ENCODE data around the gene KCNMB1. TPM values are rescaled to one million over a fixed set of nuclear protein-coding genes. Genes with fewer than 3 reads are reported as not detected.
"Not testable (repeated sequence)": the region's sequence is repeated elsewhere in the genome, so short reads cannot be mapped to it uniquely, and the experiment has no call there.

The KCNMB1 gene
- total and polyA plus RNA-seq, 4 donors = 0.30 to 2.7 (median 1.2) TPM

DNA sequence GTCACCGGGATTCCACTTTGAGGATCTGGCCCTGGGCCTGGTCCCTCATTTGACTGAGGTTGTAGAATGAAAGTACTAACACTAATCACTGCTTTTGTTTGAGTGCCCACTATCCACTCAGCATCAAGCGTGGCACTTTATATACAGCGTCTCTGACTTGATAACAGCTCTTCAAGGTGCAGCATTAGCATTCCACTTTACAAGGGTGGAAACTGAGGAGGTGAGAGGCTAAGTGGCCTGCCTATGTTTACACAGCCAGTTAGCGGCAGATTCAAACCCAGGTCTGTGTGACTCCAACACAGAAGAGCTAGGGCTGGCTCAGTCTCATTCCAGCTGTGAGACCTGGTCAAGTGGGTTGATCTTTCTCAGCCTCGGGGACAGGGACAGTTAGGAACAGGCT, 5.9 kb downstream of the KCNMB1 start:
- 86% methylated on average over 4 of the region's 5 CpGs for WGBS (ENCODE audit: insufficient coverage)
- no peaks in the 10 kb centered on the region for H3K9me3 ChIP-seq (ENCODE audit: control insufficient read depth, insufficient read depth, low read length)
- H3K4me3 ChIP-seq (ENCODE audit: low read depth, low read length) = no peak overlapping the region
- peaks cover 11% of the 10 kb centered on the region for H3K4me1 ChIP-seq (ENCODE audit: control insufficient read depth, insufficient read depth, low read length)
- H3K27ac ChIP-seq (ENCODE audit: low read depth, low read length) = no peak overlapping the region
- H3K27me3 ChIP-seq (ENCODE audit: control insufficient read depth, insufficient read depth, low read length) = no peaks in the 10 kb centered on the region
- no peak for DNase-seq (ENCODE audit: low read depth in 4 of 6, low spot score in 6 of 6)
- H3K36me3 ChIP-seq (ENCODE audit: control insufficient read depth, insufficient read depth, low read length) = peaks cover 2% of the 10 kb centered on the region

DNA sequence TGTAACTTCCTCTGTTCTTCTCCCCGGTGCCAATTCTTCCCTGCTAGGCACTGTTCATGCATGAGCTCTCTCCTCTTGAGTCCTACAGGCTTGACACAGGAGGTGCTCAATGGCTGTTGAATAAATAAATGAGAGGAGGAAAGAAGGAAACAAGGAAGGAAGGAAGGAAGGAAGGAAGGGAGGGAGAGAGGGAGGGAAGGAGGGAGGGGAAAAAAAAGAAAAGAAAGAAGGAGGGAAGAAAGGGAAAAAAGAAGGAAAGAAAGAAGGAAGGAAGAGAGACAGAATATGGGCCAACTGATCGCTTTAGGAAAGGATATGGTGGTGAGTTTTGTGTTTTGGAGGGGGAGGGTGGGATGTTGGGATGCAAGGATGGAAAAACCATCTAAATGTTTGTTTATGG, 6.4 kb downstream of the KCNMB1 start:
- 95% methylated on average over 1 of the region's 2 CpGs for WGBS (ENCODE audit: insufficient coverage)
- Histone ChIP-seq H3K4me1 (ENCODE audit: control insufficient read depth, insufficient read depth, low read length) (peaks cover 8% of the 10 kb centered on the region), H3K27me3 (ENCODE audit: control insufficient read depth, insufficient read depth, low read length) (no peaks in the 10 kb centered on the region), H3K36me3 (ENCODE audit: control insufficient read depth, insufficient read depth, low read length) (peaks cover 2% of the 10 kb centered on the region), H3K9me3 (ENCODE audit: control insufficient read depth, insufficient read depth, low read length) (no peaks in the 10 kb centered on the region), H3K27ac (ENCODE audit: low read depth, low read length) (no peak overlapping the region), H3K4me3 (ENCODE audit: low read depth, low read length) (no peak overlapping the region)
- DNase-seq (ENCODE audit: low read depth in 4 of 6, low spot score in 6 of 6) = no peak

DNA sequence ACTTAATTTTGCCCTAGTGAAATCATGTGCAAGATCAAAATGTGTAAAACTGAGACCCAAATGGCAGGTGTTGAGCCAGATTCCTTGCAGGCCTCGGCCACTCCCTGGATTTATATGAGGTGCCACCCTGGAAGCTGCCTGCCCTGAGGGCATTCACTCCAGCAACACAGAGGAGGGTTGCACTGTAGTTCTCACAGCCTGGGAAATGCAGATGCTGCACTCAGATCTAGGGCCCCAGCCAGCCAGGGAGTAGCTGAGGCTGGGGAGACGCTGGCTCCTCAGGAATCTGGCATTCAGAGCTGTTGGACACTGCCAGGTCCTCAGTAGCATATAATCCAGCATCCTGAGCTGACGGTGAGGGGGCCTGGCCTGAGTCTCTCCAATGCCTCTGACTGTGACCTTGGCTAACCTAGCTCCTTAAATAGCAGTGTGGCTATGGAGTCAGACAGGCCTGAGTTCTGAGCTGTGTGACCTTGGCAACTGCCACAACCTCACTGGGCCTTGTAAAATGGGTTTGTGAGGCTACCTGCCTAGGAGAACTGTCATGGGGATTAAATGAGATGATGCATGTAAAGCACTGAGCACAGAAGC, 8.7 kb downstream of the KCNMB1 start:
- 54% methylated on average over 3 of the region's 3 CpGs for WGBS (ENCODE audit: insufficient coverage)
- Histone ChIP-seq H3K36me3 (ENCODE audit: control insufficient read depth, insufficient read depth, low read length) (peaks cover 2% of the 10 kb centered on the region), H3K9me3 (ENCODE audit: control insufficient read depth, insufficient read depth, low read length) (no peaks in the 10 kb centered on the region), H3K4me3 (ENCODE audit: low read depth, low read length) (no peak overlapping the region), H3K27ac (ENCODE audit: low read depth, low read length) (no peak overlapping the region), H3K27me3 (ENCODE audit: control insufficient read depth, insufficient read depth, low read length) (no peaks in the 10 kb centered on the region), H3K4me1 (ENCODE audit: control insufficient read depth, insufficient read depth, low read length) (peaks cover 5% of the 10 kb centered on the region)
- DNase-seq (ENCODE audit: low read depth in 4 of 6, low spot score in 6 of 6) = no peak

DNA sequence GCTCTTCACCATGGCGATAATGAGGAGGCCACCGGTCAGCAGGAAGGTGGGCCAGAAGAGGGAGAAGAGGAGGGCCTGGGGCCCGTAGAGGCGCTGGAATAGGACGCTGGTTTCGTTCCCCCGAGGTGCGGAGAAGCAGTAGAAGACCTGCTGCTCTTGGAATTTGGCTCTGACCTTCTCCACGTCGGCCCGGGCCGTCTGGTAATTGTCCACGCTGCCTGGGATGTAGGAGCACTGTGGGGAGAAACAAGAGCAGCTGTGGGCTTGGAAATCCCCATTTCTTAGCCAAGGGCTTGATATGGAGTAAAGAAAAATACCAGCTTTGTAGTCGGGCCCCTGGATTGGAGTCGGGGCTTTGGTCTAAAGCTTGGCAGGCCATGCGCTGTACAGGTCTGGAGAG, 10.4 kb downstream of the KCNMB1 start:
- DNase-seq (ENCODE audit: low read depth in 4 of 6, low spot score in 6 of 6) = no peak
- Histone ChIP-seq H3K36me3 (ENCODE audit: control insufficient read depth, insufficient read depth, low read length) (peaks cover 2% of the 10 kb centered on the region), H3K27ac (ENCODE audit: low read depth, low read length) (no peak overlapping the region), H3K9me3 (ENCODE audit: control insufficient read depth, insufficient read depth, low read length) (no peaks in the 10 kb centered on the region), H3K27me3 (ENCODE audit: control insufficient read depth, insufficient read depth, low read length) (no peaks in the 10 kb centered on the region), H3K4me1 (ENCODE audit: control insufficient read depth, insufficient read depth, low read length) (peaks cover 5% of the 10 kb centered on the region), H3K4me3 (ENCODE audit: low read depth, low read length) (no peak overlapping the region)
- 84% methylated on average over 16 of the region's 16 CpGs for WGBS (ENCODE audit: insufficient coverage)

DNA sequence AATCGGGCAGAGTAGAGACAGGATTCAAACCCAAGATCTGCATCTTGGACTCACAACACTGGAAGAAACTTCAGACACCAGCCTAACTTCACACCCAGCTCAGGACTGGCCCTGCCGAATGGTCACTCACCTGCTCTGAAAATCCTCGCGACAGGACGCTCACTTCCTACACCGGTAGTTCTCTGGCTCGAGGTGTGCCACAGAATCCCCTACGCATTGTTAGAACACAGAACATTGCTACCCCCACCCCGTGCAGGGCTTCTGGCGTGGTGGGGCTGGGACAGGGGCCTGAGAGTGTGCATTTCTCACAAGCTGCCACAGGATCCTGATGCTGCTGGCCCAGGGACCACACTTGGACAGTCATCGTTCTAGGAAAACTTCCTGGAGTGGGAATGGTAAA, 12.1 kb downstream of the KCNMB1 start:
- peaks cover 5% of the 10 kb centered on the region for H3K4me1 ChIP-seq (ENCODE audit: control insufficient read depth, insufficient read depth, low read length)
- no peak for DNase-seq (ENCODE audit: low read depth in 4 of 6, low spot score in 6 of 6)
- H3K9me3 ChIP-seq (ENCODE audit: control insufficient read depth, insufficient read depth, low read length) = no peaks in the 10 kb centered on the region
- no peak overlapping the region for H3K4me3 ChIP-seq (ENCODE audit: low read depth, low read length)
- peaks cover 2% of the 10 kb centered on the region for H3K36me3 ChIP-seq (ENCODE audit: control insufficient read depth, insufficient read depth, low read length)
- WGBS (ENCODE audit: insufficient coverage) = 98% methylated on average over 8 of the region's 11 CpGs
- no peaks in the 10 kb centered on the region for H3K27me3 ChIP-seq (ENCODE audit: control insufficient read depth, insufficient read depth, low read length)
- H3K27ac ChIP-seq (ENCODE audit: low read depth, low read length) = no peak overlapping the region

DNA sequence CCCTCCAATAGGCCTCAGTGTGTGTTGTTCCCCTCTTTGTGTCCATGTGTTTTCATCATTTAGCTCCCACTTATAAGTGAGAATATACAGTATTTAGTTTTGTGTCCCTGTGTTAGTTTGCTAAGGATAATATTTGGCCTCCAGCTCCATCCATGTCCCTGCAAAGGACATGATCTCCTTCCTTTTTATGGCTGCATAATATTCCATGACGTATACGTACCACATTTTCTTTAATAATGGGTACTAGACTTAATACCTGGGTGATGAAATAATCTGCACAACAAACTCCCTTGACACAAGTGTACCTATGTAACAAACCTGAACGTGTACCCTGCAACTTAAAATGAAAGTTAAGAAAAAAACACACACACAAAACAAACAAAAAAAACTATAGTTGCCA, 12.6 kb downstream of the KCNMB1 start:
- not testable (repeated sequence) for H3K36me3 ChIP-seq (ENCODE audit: control insufficient read depth, insufficient read depth, low read length); H3K4me1 ChIP-seq (ENCODE audit: control insufficient read depth, insufficient read depth, low read length); H3K4me3 ChIP-seq (ENCODE audit: low read depth, low read length); H3K27me3 ChIP-seq (ENCODE audit: control insufficient read depth, insufficient read depth, low read length); DNase-seq (ENCODE audit: low read depth in 4 of 6, low spot score in 6 of 6); H3K9me3 ChIP-seq (ENCODE audit: control insufficient read depth, insufficient read depth, low read length); H3K27ac ChIP-seq (ENCODE audit: low read depth, low read length)
- WGBS (ENCODE audit: insufficient coverage) = no CpG with 5 or more reads among the region's 3 CpGs

DNA sequence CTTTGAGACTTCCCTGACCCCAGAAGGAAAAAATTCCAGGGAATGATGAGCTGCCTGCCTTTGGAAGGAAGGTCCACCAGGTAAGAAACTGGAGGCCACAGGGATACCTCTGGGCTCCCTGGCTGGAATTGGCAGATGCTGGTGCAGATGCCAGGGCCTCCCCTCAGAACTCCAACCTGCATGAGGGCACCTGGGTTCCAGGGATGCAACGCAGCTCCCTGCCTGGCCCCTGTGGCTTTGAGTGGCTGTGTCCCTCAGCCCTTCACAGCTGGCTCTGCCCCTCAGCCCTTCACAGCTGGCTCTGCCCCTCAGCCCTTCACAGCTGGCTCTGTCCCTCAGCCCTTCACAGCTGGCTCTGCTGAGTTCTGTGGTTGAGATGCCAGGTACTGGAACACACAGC, 13.9 kb downstream of the KCNMB1 start:
- Histone ChIP-seq H3K9me3 (ENCODE audit: control insufficient read depth, insufficient read depth, low read length) (no peaks in the 10 kb centered on the region), H3K27me3 (ENCODE audit: control insufficient read depth, insufficient read depth, low read length) (no peaks in the 10 kb centered on the region), H3K4me1 (ENCODE audit: control insufficient read depth, insufficient read depth, low read length) (peaks cover 3% of the 10 kb centered on the region), H3K36me3 (ENCODE audit: control insufficient read depth, insufficient read depth, low read length) (peaks cover 2% of the 10 kb centered on the region), H3K4me3 (ENCODE audit: low read depth, low read length) (no peak overlapping the region), H3K27ac (ENCODE audit: low read depth, low read length) (no peak overlapping the region)
- no peak for DNase-seq (ENCODE audit: low read depth in 4 of 6, low spot score in 6 of 6)
- WGBS (ENCODE audit: insufficient coverage) = 80% methylated on average over 1 of the region's 1 CpG

DNA sequence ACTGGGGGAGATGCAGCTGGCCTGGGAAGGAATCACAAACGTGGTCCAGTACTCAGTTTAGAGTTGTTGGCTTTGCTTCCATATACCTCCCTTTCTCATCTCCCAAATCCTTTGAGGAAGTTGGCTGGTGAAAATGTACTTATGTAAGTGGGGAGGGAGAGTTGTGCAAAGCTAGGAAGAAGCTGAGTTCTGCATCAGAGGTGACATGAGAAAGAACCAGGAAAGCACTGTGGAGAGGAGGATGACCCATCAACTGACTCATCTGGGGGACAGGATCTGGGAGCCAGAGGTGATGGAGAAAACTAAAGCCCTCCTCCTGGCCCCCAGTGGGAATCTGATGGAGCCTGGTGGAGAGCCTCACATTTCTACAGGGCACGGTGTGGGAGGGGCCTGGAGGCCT, 16.2 kb downstream of the KCNMB1 start:
- Histone ChIP-seq H3K4me3 (ENCODE audit: low read depth, low read length) (no peak overlapping the region), H3K27ac (ENCODE audit: low read depth, low read length) (no peak overlapping the region), H3K36me3 (ENCODE audit: control insufficient read depth, insufficient read depth, low read length) (no peaks in the 10 kb centered on the region), H3K4me1 (ENCODE audit: control insufficient read depth, insufficient read depth, low read length) (no peaks in the 10 kb centered on the region), H3K27me3 (ENCODE audit: control insufficient read depth, insufficient read depth, low read length) (no peaks in the 10 kb centered on the region), H3K9me3 (ENCODE audit: control insufficient read depth, insufficient read depth, low read length) (no peaks in the 10 kb centered on the region)
- no CpG with 5 or more reads among the region's 2 CpGs for WGBS (ENCODE audit: insufficient coverage)
- DNase-seq (ENCODE audit: low read depth in 4 of 6, low spot score in 6 of 6) = no peak

DNA sequence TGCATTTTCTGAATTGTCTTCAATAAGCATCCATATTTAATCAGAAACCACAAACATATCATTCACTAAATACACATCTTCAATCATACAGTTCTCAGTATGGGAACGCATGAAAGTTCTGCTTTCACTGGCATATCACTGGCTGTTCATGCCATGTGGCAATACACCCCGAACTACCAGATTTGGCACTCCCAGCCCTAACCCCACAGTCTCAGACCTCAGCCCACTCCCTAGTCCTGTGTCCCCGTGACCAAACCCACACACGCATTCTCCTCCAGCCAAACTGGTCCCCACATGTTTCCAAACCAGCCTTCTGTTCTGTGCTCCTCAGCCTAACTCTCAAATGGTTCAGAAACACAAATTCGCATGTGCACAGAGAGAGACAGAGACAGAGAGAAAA, 20.6 kb downstream of the KCNMB1 start:
- Histone ChIP-seq H3K4me1 (ENCODE audit: control insufficient read depth, insufficient read depth, low read length) (no peaks in the 10 kb centered on the region), H3K36me3 (ENCODE audit: control insufficient read depth, insufficient read depth, low read length) (no peaks in the 10 kb centered on the region), H3K4me3 (ENCODE audit: low read depth, low read length) (no peak overlapping the region), H3K27me3 (ENCODE audit: control insufficient read depth, insufficient read depth, low read length) (no peaks in the 10 kb centered on the region), H3K9me3 (ENCODE audit: control insufficient read depth, insufficient read depth, low read length) (no peaks in the 10 kb centered on the region), H3K27ac (ENCODE audit: low read depth, low read length) (no peak overlapping the region)
- no peak for DNase-seq (ENCODE audit: low read depth in 4 of 6, low spot score in 6 of 6)
- WGBS (ENCODE audit: insufficient coverage) = 90% methylated on average over 4 of the region's 5 CpGs

DNA sequence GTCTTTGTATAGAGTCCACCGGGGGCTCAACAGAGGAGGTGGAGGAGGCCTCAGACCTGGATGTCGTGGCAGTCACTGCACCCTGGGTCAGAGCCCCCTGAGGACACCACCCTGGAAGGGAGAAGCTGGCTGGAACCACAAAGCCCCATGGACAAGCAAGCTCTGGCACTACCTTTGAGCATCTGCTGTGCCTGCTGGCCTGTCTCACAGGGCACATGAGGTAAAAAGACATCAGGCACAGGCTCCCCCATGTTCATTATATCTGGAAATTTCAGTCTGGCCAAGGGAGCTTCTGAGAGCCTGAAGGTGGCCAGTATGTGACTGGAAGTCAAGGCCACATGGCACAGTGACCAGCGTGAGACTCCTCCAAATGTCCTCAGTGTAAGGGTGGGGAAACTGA, 22.9 kb downstream of the KCNMB1 start:
- WGBS (ENCODE audit: insufficient coverage) = 89% methylated on average over 3 of the region's 3 CpGs
- Histone ChIP-seq H3K36me3 (ENCODE audit: control insufficient read depth, insufficient read depth, low read length) (no peaks in the 10 kb centered on the region), H3K4me1 (ENCODE audit: control insufficient read depth, insufficient read depth, low read length) (peaks cover 3% of the 10 kb centered on the region), H3K4me3 (ENCODE audit: low read depth, low read length) (no peak overlapping the region), H3K9me3 (ENCODE audit: control insufficient read depth, insufficient read depth, low read length) (no peaks in the 10 kb centered on the region), H3K27me3 (ENCODE audit: control insufficient read depth, insufficient read depth, low read length) (no peaks in the 10 kb centered on the region), H3K27ac (ENCODE audit: low read depth, low read length) (no peak overlapping the region)
- DNase-seq (ENCODE audit: low read depth in 4 of 6, low spot score in 6 of 6) = no peak

Measured in spinal cord (tissue), 10 donors.